Activated effector memory CD4-positive, alpha-beta T cell treated with Interleukin-2 at 50 U/mL for 16 hours (primary cell): ENCODE data around the gene ZSCAN4.
A peak's percentile ranks its signal among the peaks of the same experiment; 100 is the strongest.

Source experiments
- DNase-seq: peaks from one replicate; pipeline ENCODE4 v3.0.0-alpha.2; 2020

Gene ZSCAN4

DNA sequence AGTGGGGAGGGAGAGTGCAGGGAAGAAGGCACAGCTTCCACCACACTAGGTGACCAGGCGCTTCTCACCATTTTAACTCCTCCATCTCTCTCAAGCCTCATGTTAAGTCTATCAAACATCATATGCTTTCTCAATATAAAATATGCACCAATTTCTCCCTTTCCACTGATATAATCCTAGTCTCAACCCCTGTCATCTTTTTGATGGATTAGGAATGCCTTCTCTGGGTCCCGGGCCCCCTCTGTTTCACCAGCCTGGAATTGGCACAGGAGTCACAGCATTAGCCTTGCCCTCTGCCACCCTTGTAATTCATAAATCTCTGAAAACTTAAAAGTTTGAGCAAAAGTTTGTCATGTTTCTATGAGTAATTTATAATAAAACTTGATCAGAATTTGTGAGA lies at the start of gene ZSCAN4:
Gene ZSCAN4, plus strand, starts transcription at position 301 of the 400 bp plus-strand sequence. CDS start 7,211 bp downstream, outside the sequence.
- no peak for DNase-seq

DNA sequence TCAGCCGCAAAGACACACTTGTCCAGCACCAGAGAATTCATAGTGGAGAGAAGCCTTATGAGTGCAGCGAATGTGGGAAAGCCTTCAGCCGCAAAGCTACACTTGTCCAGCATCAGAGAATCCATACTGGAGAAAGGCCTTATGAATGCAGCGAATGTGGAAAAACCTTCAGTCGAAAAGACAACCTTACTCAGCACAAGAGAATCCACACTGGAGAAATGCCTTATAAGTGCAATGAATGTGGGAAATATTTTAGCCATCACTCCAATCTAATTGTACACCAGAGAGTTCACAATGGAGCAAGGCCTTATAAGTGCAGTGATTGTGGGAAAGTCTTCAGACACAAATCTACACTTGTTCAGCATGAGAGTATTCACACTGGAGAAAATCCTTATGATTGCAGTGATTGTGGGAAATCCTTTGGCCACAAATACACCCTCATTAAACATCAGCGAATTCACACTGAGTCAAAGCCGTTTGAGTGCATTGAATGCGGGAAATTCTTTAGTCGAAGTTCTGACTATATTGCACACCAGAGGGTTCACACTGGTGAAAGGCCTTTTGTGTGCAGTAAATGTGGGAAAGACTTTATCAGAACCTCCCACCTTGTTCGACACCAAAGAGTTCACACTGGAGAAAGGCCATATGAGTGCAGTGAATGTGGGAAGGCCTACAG lies 47.9 kb upstream of the ZSCAN4 start:
- no peak for DNase-seq

GRCh38 chr19:57623091-57623490 lies 45.6 kb upstream of the ZSCAN4 start:
- no peak for DNase-seq

DNA sequence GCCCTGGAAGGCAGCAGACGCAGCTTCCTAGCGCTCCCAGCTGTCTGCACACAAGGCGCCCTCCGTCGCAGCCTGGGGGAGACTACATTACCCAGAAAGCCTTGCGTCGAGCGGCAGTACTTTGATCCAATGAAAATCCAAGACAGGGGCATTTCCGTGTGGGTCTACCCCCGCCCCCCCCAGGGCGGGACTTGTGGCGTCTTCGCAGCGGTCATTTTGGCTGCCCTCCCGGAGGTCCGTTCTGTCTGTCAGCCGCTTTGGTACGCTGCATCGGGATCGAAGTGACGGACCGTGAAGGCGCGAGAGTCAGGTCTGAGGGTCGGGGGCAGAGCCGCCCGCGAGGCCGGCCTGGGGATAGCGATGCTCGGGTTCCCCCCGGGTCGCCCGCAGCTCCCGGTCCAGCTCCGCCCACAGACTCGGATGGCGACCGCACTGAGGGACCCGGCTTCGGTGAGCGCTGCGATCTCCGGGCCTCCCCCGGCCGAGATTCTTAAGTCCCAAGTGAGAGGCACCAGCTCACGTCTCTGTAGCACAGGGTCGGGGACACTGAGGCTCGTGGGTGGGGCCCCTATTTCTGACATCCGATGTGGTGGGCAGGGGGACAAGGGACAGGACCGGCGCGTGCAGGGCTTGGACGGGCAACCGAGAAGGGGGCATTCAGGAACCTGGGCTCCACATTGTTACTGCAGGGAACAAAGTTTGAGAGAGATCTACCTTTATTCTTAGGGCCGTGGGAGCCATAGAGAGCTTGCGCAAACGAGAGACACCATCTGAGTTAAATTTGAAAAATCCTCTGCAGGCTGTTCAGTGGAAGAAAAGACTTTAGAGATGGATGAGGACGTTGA lies 35.5 kb upstream of the ZSCAN4 start, which contains the start of gene ZNF211:
Gene ZNF211, plus strand, starts transcription at position 182 of the 845 bp plus-strand sequence. Its CDS starts 179 bp downstream, at position 361.
- DNase-seq, result peak; percentile 79

GRCh38 chr19:57633832-57634131 lies 35.0 kb upstream of the ZSCAN4 start:
- DNase-seq, result no peak

- DNase-seq, result no peak
Measured at GRCh38 chr19:57637379-57637778, 31.4 kb upstream of the ZSCAN4 start.

DNA sequence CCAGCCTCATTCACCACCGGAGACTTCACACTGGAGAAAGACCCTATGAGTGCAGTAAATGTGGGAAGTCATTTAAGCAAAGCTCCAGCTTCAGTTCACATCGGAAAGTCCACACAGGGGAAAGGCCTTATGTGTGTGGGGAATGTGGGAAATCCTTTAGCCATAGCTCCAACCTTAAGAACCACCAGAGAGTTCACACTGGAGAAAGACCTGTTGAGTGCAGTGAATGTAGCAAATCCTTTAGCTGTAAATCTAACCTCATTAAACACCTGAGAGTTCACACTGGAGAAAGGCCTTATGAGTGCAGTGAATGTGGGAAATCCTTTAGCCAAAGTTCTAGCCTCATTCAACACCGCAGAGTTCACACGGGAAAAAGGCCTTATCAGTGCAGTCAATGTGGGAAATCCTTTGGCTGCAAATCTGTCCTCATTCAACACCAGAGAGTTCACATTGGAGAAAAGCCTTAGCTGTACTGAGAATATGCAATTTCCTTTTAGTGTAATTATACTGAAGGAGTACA lies 27.0 kb upstream of the ZSCAN4 start:
- DNase-seq, result no peak

DNA sequence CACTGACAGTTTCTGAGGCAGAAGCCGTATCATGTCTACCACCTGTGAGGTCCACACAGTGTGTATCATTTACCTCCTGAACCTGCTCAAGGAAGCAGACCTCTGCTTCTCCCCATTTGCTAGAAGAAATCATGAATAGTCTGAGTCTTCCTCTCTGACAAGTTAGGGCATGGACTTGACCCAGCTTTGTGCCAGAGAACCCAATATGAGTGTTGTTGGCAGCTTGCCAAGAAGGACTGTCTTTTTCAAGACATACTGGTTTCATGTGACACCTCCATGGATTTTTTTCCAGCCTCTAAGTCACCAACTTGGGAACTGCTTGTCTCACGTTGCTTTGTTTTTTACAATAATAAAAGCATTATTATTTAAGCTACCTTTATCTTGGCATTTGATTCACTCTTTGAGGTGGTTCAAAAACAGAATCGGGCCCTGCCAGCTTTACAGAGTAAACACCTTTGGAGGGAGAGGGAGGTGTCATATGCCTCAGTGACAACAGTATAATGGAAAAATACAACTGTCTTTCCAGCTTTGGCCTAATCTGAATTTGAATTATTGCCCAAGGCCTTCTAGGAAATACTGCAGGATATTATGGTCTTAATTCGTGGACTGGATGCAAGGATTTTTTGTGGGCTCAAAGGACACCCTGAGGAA lies 26.2 kb upstream of the ZSCAN4 start:
- DNase-seq, result no peak

- DNase-seq, result no peak
Measured at GRCh38 chr19:57643734-57644133, 25.0 kb upstream of the ZSCAN4 start.

DNA sequence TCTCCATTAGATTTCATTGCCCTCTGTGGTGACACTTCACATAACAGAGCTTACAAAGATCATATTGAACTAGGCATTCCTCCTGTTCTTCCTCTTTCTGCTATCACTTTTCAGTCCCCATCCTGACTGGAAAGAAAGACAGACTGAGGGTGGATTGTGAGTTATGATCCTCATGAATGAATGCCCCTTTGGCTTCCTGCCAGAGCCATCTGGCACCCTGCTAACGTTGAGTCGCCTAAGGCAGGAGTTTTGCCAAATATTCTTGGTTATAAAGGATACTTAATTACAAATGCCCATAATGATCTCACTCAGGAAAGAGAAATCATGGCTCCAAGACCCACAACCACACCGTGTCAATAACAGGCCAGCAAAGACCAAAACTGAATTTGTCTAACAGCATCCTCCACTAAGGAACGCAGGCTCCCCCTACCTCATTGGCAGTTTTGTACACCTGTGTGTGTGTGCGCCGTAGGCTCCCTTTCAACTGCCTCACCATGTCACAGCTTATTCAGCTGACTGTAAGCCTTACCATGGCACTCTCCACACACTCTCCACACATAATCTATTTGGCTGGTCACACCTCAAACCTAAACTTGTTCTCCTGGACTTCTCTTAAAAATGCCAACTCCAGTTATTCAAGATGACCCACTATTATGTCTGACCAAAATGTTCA lies 20.3 kb upstream of the ZSCAN4 start:
- DNase-seq, result no peak

- no peak for DNase-seq
Measured at GRCh38 chr19:57651654-57651996, 17.1 kb upstream of the ZSCAN4 start.

- DNase-seq, result no peak
Measured at GRCh38 chr19:57653689-57654088, 15.0 kb upstream of the ZSCAN4 start.

GRCh38 chr19:57655443-57655842 lies 13.3 kb upstream of the ZSCAN4 start:
- no peak for DNase-seq

GRCh38 chr19:57656346-57656745 lies 12.4 kb upstream of the ZSCAN4 start:
- no peak for DNase-seq

- DNase-seq, result no peak
Measured at GRCh38 chr19:57664269-57665127, 4.2 kb upstream of the ZSCAN4 start.

DNA sequence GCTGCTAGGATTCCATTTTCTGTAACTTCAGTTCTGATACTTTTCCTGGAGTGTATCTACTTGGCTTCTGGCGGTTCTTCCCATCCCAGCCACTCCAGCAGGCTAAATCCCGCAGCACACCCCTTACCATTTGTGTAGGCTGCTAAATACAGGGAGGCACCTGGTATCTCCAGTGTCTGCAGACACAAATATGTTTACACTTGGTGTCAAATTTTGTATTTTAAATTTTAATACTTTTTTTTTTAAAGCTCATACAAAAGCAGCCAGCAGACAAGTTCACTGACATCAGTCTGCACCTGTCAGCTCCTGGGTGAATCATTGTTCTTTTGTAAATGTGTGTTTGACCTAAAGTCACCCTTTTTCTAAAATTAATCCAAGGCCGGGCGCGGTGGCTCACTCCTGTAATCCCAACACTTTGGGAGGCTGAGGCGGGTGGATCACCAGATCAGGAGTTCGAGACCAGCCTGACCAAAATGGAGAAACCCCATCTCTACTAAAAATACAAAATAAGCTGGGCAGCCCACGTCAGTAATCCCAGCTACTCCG lies 3.4 kb upstream of the ZSCAN4 start:
- DNase-seq, result no peak

- no peak for DNase-seq
Measured at GRCh38 chr19:57667228-57667627, 1.5 kb upstream of the ZSCAN4 start.

- no peak for DNase-seq
Measured at GRCh38 chr19:57671124-57671895, 2.6 kb downstream of the ZSCAN4 start.

- no peak for DNase-seq
Measured at GRCh38 chr19:57672466-57672865, 3.7 kb downstream of the ZSCAN4 start.

DNA sequence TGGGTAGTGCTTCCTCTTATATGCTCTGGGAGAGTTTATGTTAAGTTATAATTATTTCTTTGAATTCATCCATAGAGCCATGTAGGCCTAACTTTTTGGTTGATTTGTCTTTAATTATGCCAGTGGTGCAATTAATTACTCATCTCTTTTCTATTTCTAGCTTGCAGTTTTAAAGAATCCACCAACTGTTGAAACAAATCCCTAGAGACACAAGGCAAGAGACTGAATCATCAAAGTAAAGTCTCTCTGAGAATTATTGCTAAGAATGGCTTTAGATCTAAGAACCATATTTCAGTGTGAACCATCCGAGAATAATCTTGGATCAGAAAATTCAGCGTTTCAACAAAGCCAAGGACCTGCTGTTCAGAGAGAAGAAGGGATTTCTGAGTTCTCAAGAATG lies 7.1 kb downstream of the ZSCAN4 start:
- DNase-seq, result no peak

GRCh38 chr19:57682226-57682766 lies 13.6 kb downstream of the ZSCAN4 start:
- no peak for DNase-seq
